Measurements from ENCODE around the gene RPUSD3. TPM values are rescaled to one million over a fixed set of nuclear protein-coding genes. Genes with fewer than 3 reads are reported as not detected.

RPUSD3 gene
- total RNA-seq, 1 donor from 2014 or later = 30.7 TPM

GRCh38 chr3:9846931-9847488 lies 3.2 kb upstream of the RPUSD3 start:
- H3K4me1 ChIP-seq = peaks cover 4 to 9% of the 10 kb centered on the region in 2 donors

GRCh38 chr3:9846231-9846630 lies 2.4 kb upstream of the RPUSD3 start:
- H3K4me1 ChIP-seq = peaks cover 4 to 9% of the 10 kb centered on the region in 2 donors
- H3K27me3 ChIP-seq = no peaks in the 10 kb centered on the region
- H3K27ac ChIP-seq = no peak overlapping the region
- no peak for TF ChIP-seq CTCF (IDR thresholded peaks at IDR 0.05)
- intact Hi-C loops (cut with DNase I) = loop anchor here (10.0 kb wide), 2 partner anchors 169 to 379 kb away; no protein-coding TSS in a partner anchor
- no peak overlapping the region for H3K4me3 ChIP-seq
- no peak for DNase-seq (ENCODE audit: low spot score in 2 of 2)
- peaks cover 5 to 6% of the 10 kb centered on the region in 2 donors for H3K36me3 ChIP-seq
- no peaks in the 10 kb centered on the region for H3K9me3 ChIP-seq

More at GRCh38 chr3:9846931-9847488, 3.2 kb upstream of the RPUSD3 start:
- no peaks in the 10 kb centered on the region for H3K36me3 ChIP-seq
- no peak overlapping the region for H3K27ac ChIP-seq
- intact Hi-C loops (cut with DNase I) = loop anchor here (10.0 kb wide), 2 partner anchors 168 to 378 kb away; no protein-coding TSS in a partner anchor
- no peaks in the 10 kb centered on the region for H3K27me3 ChIP-seq
- no peak overlapping the region for H3K4me3 ChIP-seq
- no peak for TF ChIP-seq CTCF (IDR thresholded peaks at IDR 0.05)
- DNase-seq (ENCODE audit: low spot score in 2 of 2) = no peak
- no peaks in the 10 kb centered on the region for H3K9me3 ChIP-seq

GRCh38 chr3:9841015-9841414 lies 2.8 kb downstream of the RPUSD3 start:
- Histone ChIP-seq H3K9me3 (no peaks in the 10 kb centered on the region), H3K27me3 (no peaks in the 10 kb centered on the region), H3K4me1 (peaks cover 4 to 9% of the 10 kb centered on the region in 2 donors), H3K27ac (no peak overlapping the region), H3K36me3 (peaks cover 20 to 36% of the 10 kb centered on the region in 2 donors), H3K4me3 (no peak overlapping the region)
- TF ChIP-seq CTCF (IDR thresholded peaks at IDR 0.05) = no peak
- DNase-seq (ENCODE audit: low spot score in 2 of 2) = no peak
- intact Hi-C loops (cut with DNase I) = loop anchor here (10.0 kb wide), 2 partner anchors 174 to 384 kb away; no protein-coding TSS in a partner anchor

GRCh38 chr3:9838856-9839255 lies 5.0 kb downstream of the RPUSD3 start:
- Histone ChIP-seq H3K27me3 (no peaks in the 10 kb centered on the region), H3K4me1 (peaks cover 4 to 9% of the 10 kb centered on the region in 2 donors), H3K27ac (no peak overlapping the region), H3K36me3 (peaks cover 37 to 51% of the 10 kb centered on the region in 2 donors), H3K4me3 (no peak overlapping the region), H3K9me3 (no peaks in the 10 kb centered on the region)
- no peak for DNase-seq (ENCODE audit: low spot score in 2 of 2)
- TF ChIP-seq CTCF (IDR thresholded peaks at IDR 0.05) = no peak
- intact Hi-C loops (cut with DNase I) = no loop called here

- H3K36me3 ChIP-seq = peaks cover 43 to 57% of the 10 kb centered on the region in 2 donors
- no peak for TF ChIP-seq CTCF (IDR thresholded peaks at IDR 0.05)
- intact Hi-C loops (cut with DNase I) = no loop called here
- no peak overlapping the region for H3K27ac ChIP-seq
- DNase-seq (ENCODE audit: low spot score in 2 of 2) = no peak
- H3K27me3 ChIP-seq = no peaks in the 10 kb centered on the region
- H3K4me1 ChIP-seq = peaks cover 3 to 7% of the 10 kb centered on the region in 2 donors
- no peak overlapping the region for H3K4me3 ChIP-seq
- H3K9me3 ChIP-seq = no peaks in the 10 kb centered on the region
Measured at GRCh38 chr3:9837701-9838582, 5.9 kb downstream of the RPUSD3 start.

Measured in ascending aorta (tissue), 2 donors.